Thoracic aorta (tissue), 2 donors: ENCODE data around the gene GALNT13. TPM values are rescaled to one million over a fixed set of nuclear protein-coding genes. Genes with fewer than 3 reads are reported as not detected.

Experiments used
- ATAC-seq: fragments of 150-250 bp; one replicate; pipeline ENCODE4 v1.8.0; 2017; ENCODE audit warnings: low read depth; ENCODE audit not compliant: insufficient number of reproducible peaks, low FRiP score
- DNase-seq: peaks from one replicate; pipeline ENCODE4 v3.0.0-alpha.2; 2020; ENCODE audit warnings: low spot score
- H3K27ac ChIP-seq, 2 donors: fragments of 200-600 bp; sonication (generic); 1 replicate in 1 of 2; 2 replicates in 1 of 2; pipeline ENCODE4 v1.5.1; 2016; ENCODE audit warnings: mild to moderate bottlenecking in 2 of 2, moderate library complexity in 2 of 2
- H3K27me3 ChIP-seq: fragments of 200-600 bp; sonication (generic); replicated peaks from 2 replicates; pipeline ENCODE4 v1.6.0; 2016; ENCODE audit warnings: mild to moderate bottlenecking; ENCODE audit not compliant: insufficient read depth
- H3K36me3 ChIP-seq: fragments of 200-600 bp; sonication (generic); one replicate; pipeline ENCODE4 v1.5.1; 2016
- H3K4me1 ChIP-seq, 2 donors: fragments of 200-600 bp; sonication (generic); 1 replicate in 1 of 2; 2 replicates in 1 of 2; pipeline versions ENCODE4 v1.5.1 to v1.6.0; 2016; ENCODE audit warnings: low read depth in 2 of 2, mild to moderate bottlenecking in 1 of 2; ENCODE audit not compliant: control insufficient read depth in 1 of 2
- H3K4me3 ChIP-seq: fragments of 200-600 bp; sonication (generic); 2 replicates; pipeline ENCODE4 v1.5.1; 2016; ENCODE audit warnings: mild to moderate bottlenecking
- H3K9me3 ChIP-seq: fragments of 200-600 bp; sonication (generic); 2 replicates; pipeline ENCODE4 v1.5.1; 2016
- total RNA-seq, 2 donors: library from RNA; depleted of rRNA; stranded (reverse); fragments of >200 nt; gene quantifications; one replicate each; pipeline versions ENCODE4 v1.1.0 to v1.2.3, GENCODE V29; 2016
- TF ChIP-seq, protein P1 (sequence below): fragments of 200-600 bp; sonication (generic); IDR thresholded peaks from one replicate; pipeline ENCODE4 v1.5.1; 2019; ENCODE audit warnings: antibody characterized with exemption

GALNT13 gene
- total RNA-seq, 2 donors from 2014 or later = 2.5 to 30.1 TPM

DNA sequence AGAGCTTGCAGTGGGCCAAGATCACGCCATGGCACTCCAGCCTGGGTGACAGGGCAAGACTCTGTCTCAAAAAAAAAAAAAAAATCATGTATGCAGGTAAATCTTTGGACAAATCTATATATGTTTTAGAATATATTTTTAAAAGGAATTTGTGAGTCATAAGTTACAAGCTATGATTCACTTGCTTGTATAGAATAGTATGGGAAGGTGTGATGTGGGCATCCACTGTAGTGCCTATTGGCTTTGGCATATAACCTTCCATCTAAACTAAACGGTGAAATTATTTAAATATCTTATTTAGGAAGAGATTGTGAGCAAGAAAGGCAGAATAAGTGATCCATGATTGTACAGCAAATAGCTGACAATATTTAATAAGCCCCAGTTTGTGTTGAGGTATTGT is 261.1 kb downstream of the GALNT13 start:
- Histone ChIP-seq H3K4me1 (no peaks in the 10 kb centered on the region), H3K36me3 (no peaks in the 10 kb centered on the region), H3K27me3 (no peaks in the 10 kb centered on the region), H3K4me3 (no peak overlapping the region), H3K27ac (no peak overlapping the region), H3K9me3 (no peaks in the 10 kb centered on the region)
- ATAC-seq (no peak), DNase-seq (no peak)
- TF ChIP-seq, protein P1, sequence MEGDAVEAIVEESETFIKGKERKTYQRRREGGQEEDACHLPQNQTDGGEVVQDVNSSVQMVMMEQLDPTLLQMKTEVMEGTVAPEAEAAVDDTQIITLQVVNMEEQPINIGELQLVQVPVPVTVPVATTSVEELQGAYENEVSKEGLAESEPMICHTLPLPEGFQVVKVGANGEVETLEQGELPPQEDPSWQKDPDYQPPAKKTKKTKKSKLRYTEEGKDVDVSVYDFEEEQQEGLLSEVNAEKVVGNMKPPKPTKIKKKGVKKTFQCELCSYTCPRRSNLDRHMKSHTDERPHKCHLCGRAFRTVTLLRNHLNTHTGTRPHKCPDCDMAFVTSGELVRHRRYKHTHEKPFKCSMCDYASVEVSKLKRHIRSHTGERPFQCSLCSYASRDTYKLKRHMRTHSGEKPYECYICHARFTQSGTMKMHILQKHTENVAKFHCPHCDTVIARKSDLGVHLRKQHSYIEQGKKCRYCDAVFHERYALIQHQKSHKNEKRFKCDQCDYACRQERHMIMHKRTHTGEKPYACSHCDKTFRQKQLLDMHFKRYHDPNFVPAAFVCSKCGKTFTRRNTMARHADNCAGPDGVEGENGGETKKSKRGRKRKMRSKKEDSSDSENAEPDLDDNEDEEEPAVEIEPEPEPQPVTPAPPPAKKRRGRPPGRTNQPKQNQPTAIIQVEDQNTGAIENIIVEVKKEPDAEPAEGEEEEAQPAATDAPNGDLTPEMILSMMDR = no peak

DNA sequence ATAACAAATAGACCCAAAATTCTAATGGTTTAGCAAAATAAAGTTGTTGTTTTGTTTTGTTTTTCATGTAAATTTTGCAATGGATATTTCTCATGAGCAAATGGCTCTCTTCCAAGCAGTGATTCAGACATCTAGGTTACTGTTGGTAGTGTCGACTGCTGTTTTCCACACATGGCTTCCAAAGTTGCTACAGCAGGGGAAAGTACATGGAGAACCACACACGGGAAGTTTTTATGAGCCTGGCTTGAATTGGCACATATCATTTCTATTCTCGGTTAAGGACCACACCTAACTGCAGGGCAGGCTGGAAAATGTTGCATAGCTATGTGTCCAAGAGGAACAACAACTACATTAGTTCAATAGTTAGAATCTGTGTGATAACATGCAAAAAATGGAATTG is 262.1 kb downstream of the GALNT13 start:
- Histone ChIP-seq H3K4me3 (no peak overlapping the region), H3K27me3 (no peaks in the 10 kb centered on the region), H3K4me1 (no peaks in the 10 kb centered on the region), H3K27ac (no peak overlapping the region), H3K9me3 (no peaks in the 10 kb centered on the region), H3K36me3 (no peaks in the 10 kb centered on the region)
- TF ChIP-seq, protein P1 = no peak
- ATAC-seq (no peak), DNase-seq (no peak)

DNA sequence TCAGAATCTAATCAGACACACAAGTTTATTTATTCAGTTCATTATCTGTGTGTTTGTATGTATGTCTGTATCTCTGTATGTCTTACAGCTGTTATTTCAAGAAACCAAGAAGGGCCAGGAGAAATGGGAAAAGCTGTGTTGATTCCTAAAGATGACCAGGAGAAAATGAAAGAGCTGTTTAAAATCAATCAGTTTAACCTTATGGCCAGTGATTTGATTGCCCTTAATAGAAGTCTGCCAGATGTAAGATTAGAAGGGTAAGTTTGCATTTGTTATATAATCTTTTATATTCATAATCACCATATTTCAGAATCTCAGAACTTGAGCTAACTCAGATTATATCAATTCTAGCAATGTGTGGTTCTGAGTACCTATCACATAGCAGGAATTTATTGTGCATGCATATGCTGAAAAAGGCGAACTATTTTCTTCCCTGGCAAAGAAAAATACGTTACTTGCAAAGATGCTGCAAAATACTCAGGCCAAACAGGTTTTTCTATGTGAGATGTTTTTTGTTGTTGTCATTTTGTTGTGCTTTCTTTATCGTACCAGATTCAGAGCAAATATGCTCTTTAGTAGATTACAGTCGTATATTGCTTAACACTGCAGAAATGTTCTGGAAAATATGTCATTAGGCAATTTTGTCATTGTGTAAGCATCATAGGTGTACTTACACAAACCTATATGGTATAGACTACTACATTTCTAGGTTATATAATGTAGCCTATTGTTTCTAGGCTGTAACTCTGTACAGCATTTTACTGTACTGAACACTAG is 268.7 kb downstream of the GALNT13 start:
- Histone ChIP-seq H3K36me3 (no peaks in the 10 kb centered on the region), H3K27ac (no peak overlapping the region), H3K9me3 (no peaks in the 10 kb centered on the region), H3K27me3 (no peaks in the 10 kb centered on the region), H3K4me1 (peaks cover 3 to 4% of the 10 kb centered on the region in 2 donors), H3K4me3 (no peak overlapping the region)
- TF ChIP-seq, protein P1 = no peak
- no peak for DNase-seq
- ATAC-seq = no peak

DNA sequence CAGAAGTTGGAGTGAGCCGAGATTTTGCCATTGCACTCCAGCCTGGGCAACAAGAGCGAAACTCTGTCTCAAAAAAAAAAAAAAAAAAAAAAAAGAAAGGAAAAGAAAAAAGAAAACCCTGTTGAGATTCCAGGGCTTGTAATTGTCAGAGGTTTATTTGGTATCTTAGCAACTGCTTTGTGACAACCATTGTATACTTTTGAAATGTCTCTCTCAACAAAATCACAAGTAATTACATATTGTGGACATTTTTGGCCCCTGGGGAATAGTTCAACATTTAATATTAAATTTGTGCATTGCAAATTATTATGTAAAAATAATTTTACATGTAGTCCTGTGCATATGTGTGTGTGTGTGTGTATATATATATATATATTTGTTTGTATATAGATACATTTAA is 270.8 kb downstream of the GALNT13 start:
- DNase-seq = no peak
- Histone ChIP-seq H3K36me3 (no peaks in the 10 kb centered on the region), H3K27ac (no peak overlapping the region), H3K4me3 (no peak overlapping the region), H3K4me1 (peaks cover 3 to 4% of the 10 kb centered on the region in 2 donors), H3K9me3 (no peaks in the 10 kb centered on the region), H3K27me3 (no peaks in the 10 kb centered on the region)
- TF ChIP-seq, protein P1 = no peak
- no peak for ATAC-seq

DNA sequence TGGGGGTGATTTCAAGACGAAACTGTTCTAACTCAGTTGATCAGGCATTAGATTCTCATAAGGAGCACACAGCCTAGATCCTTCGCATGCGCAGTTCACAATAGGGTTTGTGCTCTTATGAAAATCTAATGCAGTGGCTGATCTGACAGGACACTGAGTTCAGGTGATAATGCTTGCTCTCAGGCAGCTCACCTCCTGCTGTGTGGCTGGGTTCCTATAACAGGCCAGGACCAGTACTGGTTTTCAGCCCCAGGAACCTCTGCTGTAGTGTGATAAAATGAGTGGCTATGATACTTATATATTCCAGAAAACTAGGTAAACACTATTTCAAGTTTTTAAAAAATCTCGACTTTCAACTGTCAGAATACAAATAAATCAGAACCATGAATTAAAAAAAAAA is 271.4 kb downstream of the GALNT13 start:
- Histone ChIP-seq H3K9me3 (no peaks in the 10 kb centered on the region), H3K4me3 (no peak overlapping the region), H3K27me3 (no peaks in the 10 kb centered on the region), H3K27ac (peak overlapping the region in 1 of 2 donors; percentile 12), H3K36me3 (no peaks in the 10 kb centered on the region), H3K4me1 (peaks cover 3 to 4% of the 10 kb centered on the region in 2 donors)
- ATAC-seq = no peak
- DNase-seq = no peak
- TF ChIP-seq, protein P1 = no peak
